GM12801 (cell line): ENCODE results near the gene CNTN4.

Source experiments
- TF ChIP-seq, protein P1 (sequence below): IDR thresholded peaks from one replicate; pipeline ENCODE4 v1.5.1; 2011; ENCODE audit warnings: control low read depth; ENCODE audit not compliant: insufficient read length; ENCODE audit errors: extremely low read depth

CNTN4 gene

GRCh38 chr3:3016226-3016625 lies 917.6 kb downstream of the CNTN4 start:
- TF ChIP-seq, protein P1, sequence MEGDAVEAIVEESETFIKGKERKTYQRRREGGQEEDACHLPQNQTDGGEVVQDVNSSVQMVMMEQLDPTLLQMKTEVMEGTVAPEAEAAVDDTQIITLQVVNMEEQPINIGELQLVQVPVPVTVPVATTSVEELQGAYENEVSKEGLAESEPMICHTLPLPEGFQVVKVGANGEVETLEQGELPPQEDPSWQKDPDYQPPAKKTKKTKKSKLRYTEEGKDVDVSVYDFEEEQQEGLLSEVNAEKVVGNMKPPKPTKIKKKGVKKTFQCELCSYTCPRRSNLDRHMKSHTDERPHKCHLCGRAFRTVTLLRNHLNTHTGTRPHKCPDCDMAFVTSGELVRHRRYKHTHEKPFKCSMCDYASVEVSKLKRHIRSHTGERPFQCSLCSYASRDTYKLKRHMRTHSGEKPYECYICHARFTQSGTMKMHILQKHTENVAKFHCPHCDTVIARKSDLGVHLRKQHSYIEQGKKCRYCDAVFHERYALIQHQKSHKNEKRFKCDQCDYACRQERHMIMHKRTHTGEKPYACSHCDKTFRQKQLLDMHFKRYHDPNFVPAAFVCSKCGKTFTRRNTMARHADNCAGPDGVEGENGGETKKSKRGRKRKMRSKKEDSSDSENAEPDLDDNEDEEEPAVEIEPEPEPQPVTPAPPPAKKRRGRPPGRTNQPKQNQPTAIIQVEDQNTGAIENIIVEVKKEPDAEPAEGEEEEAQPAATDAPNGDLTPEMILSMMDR, result no peak

- TF ChIP-seq, protein P1, result no peak
These were observed 921.5 kb downstream of the CNTN4 start for GRCh38 chr3:3020209-3020608.

GRCh38 chr3:3023111-3023745 lies 924.6 kb downstream of the CNTN4 start:
- TF ChIP-seq, protein P1, result no peak

DNA sequence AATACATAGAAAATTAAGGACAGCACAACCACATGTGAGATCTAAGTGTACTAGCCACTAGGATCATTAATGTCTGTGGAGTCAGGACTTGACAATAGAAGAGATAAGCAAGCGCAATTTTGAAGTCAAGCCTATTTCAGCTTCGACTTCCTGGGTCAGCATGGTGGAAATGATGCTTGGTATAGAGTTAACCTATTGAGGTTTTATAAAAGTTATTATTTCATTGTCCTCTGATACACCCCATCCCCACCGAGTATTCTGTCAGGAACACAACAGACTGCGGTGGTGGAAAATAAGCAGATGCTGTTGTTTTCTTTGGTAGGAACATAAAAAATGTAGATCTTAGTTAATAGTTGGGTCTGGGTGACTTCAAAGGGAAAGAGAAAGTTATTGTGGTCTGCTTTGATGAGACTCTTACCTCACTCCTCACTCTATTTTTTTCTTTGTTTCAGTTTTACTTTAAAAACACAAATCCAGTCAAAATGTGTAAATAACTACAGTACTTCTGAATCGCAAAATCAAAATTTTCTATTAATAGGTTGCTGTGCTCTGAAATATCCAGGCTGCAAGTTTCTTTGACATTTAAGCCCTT lies 929.4 kb downstream of the CNTN4 start:
- TF ChIP-seq, protein P1, result no peak

- TF ChIP-seq, protein P1, result no peak
These were observed 932.7 kb downstream of the CNTN4 start for GRCh38 chr3:3031326-3031725.

- TF ChIP-seq, protein P1, result no peak
These were observed 938.5 kb downstream of the CNTN4 start for GRCh38 chr3:3037156-3037555.

DNA sequence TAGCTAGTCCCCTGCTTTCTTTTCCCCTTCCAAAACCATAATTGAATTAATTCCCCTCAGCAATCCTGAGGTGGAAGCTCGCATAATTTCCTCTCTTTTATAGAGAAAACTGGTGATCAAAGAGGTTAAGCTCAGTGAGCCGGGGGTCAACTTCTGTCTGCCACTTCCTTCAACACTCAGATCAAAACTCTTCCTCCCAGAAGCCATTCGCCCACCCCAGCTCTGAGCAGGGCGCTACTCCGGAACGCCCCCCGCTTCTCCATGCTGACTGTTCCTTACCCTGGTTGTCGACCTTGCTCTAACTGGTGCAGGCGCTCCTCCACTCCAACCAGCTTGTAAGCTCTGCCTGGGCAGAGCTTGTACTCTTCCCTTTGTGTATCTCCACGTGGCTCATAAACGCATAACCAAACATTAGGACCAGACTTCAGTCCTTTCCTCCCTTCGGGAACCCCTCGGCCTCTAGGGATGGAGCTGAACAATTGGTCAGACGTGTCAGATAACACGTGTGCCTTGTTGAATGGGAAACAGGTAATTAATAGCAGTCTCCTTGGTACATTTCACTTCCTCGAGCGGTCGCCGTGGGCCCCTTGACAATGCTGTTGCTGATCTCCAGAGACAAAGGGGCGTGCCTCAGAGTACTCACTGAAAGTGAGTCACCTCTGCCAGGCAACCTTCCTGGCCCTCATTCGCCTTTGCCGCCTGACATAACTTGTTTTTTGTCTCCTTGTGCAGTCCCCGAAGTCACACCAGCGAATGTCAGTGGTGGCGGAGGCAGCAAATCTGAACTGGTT lies 939.7 kb downstream of the CNTN4 start:
- TF ChIP-seq, protein P1, result no peak
